ENCODE results near the gene TTC31.

GRCh38 chr2:74472945-74473258, 10.0 kb upstream of the TTC31 start:
- TF ChIP-seq EZH2phosphoT487 (IDR thresholded peaks at IDR 0.05; ENCODE audit: insufficient read depth, low read depth) (no peak), EZH2 (IDR thresholded peaks at IDR 0.05; ENCODE audit: insufficient read depth, poor library complexity, severe bottlenecking) (no peak)

All from GM23248 (cell line).